HCT116 (cell line): Measurements from ENCODE around the gene PKIB.

Experiments used
- EZH2 ChIP-seq: fragments of 200-600 bp; sonication (generic); IDR thresholded peaks from 2 replicates; pipeline ENCODE4 v1.6.1; 2017; ENCODE audit warnings: antibody characterized with exemption, mixed run types
- EZH2phosphoT487 ChIP-seq: fragments of 200-600 bp; IDR thresholded peaks from 2 replicates; pipeline ENCODE4 v1.6.1; 2018; ENCODE audit warnings: antibody characterized with exemption, borderline replicate concordance
- FOSL1 ChIP-seq: IDR thresholded peaks from 2 replicates; pipeline ENCODE4 v1.6.1; 2012; ENCODE audit warnings: low read depth
- POLR2A ChIP-seq: IDR thresholded peaks from 2 replicates; pipeline ENCODE4 v1.7.0; 2011; ENCODE audit warnings: borderline replicate concordance; ENCODE audit not compliant: insufficient read depth, insufficient read length; ENCODE audit errors: extremely low read depth
- POLR2AphosphoS5 ChIP-seq: IDR thresholded peaks from 2 replicates; pipeline ENCODE4 v1.6.1; 2011; ENCODE audit warnings: mild to moderate bottlenecking, low read depth, low read length, moderate library complexity
- SP1 ChIP-seq: IDR thresholded peaks from 2 replicates; pipeline ENCODE4 v1.6.1; 2012; ENCODE audit warnings: low read depth
- SRF ChIP-seq: IDR thresholded peaks from 2 replicates; pipeline ENCODE4 v1.6.1; 2012; ENCODE audit warnings: low read depth
- TF ChIP-seq, protein P1 (sequence below): IDR thresholded peaks from 2 replicates; pipeline ENCODE4 v1.6.1; 2012
- TF ChIP-seq, protein P2 (sequence below), 3 experiments: fragments of 200-600 bp in 1 of 3; sonication (generic) in 1 of 3; IDR thresholded peaks in 2 of 3; conservative IDR thresholded peaks in 1 of 3; 2 replicates each; pipeline ENCODE4 v1.5.1; 2012 to 2017; ENCODE audit warnings: low read depth in 2 of 3, low read length in 2 of 3, antibody characterized with exemption in 1 of 3, borderline replicate concordance in 1 of 3, control low read depth in 1 of 3, mild to moderate bottlenecking in 1 of 3, mixed read lengths in 1 of 3, mixed run types in 1 of 3, moderate library complexity in 1 of 3; ENCODE audit not compliant: insufficient read depth in 1 of 3

GRCh38 chr6:122694602-122695001 is 84.4 kb downstream of the PKIB start:
- no peak for TF ChIP-seq EZH2
- TF ChIP-seq SP1 = no peak
- no peak for TF ChIP-seq FOSL1
- TF ChIP-seq EZH2phosphoT487 = no peak
- TF ChIP-seq, protein P1, sequence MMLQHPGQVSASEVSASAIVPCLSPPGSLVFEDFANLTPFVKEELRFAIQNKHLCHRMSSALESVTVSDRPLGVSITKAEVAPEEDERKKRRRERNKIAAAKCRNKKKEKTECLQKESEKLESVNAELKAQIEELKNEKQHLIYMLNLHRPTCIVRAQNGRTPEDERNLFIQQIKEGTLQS = no peak
- TF ChIP-seq POLR2A = no peak
- TF ChIP-seq, protein P2, sequence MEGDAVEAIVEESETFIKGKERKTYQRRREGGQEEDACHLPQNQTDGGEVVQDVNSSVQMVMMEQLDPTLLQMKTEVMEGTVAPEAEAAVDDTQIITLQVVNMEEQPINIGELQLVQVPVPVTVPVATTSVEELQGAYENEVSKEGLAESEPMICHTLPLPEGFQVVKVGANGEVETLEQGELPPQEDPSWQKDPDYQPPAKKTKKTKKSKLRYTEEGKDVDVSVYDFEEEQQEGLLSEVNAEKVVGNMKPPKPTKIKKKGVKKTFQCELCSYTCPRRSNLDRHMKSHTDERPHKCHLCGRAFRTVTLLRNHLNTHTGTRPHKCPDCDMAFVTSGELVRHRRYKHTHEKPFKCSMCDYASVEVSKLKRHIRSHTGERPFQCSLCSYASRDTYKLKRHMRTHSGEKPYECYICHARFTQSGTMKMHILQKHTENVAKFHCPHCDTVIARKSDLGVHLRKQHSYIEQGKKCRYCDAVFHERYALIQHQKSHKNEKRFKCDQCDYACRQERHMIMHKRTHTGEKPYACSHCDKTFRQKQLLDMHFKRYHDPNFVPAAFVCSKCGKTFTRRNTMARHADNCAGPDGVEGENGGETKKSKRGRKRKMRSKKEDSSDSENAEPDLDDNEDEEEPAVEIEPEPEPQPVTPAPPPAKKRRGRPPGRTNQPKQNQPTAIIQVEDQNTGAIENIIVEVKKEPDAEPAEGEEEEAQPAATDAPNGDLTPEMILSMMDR (IDR thresholded peaks at IDR 0.05 in 2 of 3, conservative IDR thresholded peaks at IDR 0.05 in 1 of 3; ENCODE audit: borderline replicate concordance in 1 of 3, insufficient read depth in 1 of 3, low read depth in 2 of 3, low read length in 2 of 3) = no peak
- no peak for TF ChIP-seq POLR2AphosphoS5
- TF ChIP-seq SRF = no peak
